ENCODE measurements around the gene XPR1.

The XPR1 gene

GRCh38 chr1:180600343-180600742 is 31.5 kb upstream of the XPR1 start:
- Mint-ChIP-seq H3K27me3 (ENCODE audit: low read depth, poor library complexity) (peaks cover 13% of the 10 kb centered on the region), H3K36me3 (ENCODE audit: low read depth) (no peaks in the 10 kb centered on the region), H3K9me3 (no peaks in the 10 kb centered on the region), H3K27ac (no peak overlapping the region), H3K4me3 (no peak overlapping the region), H3K4me1 (peaks cover 24% of the 10 kb centered on the region)
- DNase-seq = no peak
- TF ChIP-seq CTCF (IDR thresholded peaks at IDR 0.05) = no peak

GRCh38 chr1:180601512-180601911 is 30.3 kb upstream of the XPR1 start:
- Mint-ChIP-seq H3K9me3 (no peaks in the 10 kb centered on the region), H3K27me3 (ENCODE audit: low read depth, poor library complexity) (peaks cover 11% of the 10 kb centered on the region), H3K27ac (no peak overlapping the region), H3K36me3 (ENCODE audit: low read depth) (no peaks in the 10 kb centered on the region), H3K4me3 (no peak overlapping the region), H3K4me1 (peaks cover 23% of the 10 kb centered on the region)
- DNase-seq = no peak
- no peak for TF ChIP-seq CTCF (IDR thresholded peaks at IDR 0.05)

DNA sequence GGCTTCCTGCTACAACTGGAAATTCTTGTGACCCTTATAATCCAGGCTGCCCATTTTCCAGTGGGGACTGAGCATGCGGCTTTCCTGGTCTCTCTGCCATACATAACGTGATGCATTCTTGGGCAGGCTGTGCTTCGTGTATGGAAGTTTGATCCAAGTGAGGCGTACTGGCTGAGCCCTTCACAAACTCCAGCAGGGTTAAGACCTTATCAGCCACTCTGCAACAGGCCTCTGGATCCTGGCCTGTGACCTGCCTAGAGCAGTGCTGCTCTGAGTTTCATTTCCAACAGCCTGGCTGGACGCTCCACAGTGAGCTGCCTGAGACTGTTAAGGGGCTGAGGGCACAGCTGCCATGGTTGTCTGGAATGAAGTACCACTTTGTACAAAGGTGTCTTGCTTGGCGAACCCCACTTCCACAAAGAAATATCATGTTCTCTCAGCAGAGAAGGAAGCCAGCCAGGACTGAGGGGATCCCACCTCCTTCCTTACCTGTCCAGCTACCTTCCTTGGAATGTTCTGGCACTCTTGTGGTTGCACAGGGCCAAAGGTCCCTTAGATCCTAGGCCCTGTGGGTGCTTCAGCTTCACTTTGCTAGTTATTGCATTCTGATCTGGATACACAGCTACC is 28.5 kb upstream of the XPR1 start:
- DNase-seq = no peak
- peaks cover 9% of the 10 kb centered on the region for H3K4me1 Mint-ChIP-seq
- no peaks in the 10 kb centered on the region for H3K9me3 Mint-ChIP-seq
- peaks cover 11% of the 10 kb centered on the region for H3K27me3 Mint-ChIP-seq (ENCODE audit: low read depth, poor library complexity)
- H3K4me3 Mint-ChIP-seq = no peak overlapping the region
- no peak for TF ChIP-seq CTCF (IDR thresholded peaks at IDR 0.05)
- H3K36me3 Mint-ChIP-seq (ENCODE audit: low read depth) = no peaks in the 10 kb centered on the region
- no peak overlapping the region for H3K27ac Mint-ChIP-seq

DNA sequence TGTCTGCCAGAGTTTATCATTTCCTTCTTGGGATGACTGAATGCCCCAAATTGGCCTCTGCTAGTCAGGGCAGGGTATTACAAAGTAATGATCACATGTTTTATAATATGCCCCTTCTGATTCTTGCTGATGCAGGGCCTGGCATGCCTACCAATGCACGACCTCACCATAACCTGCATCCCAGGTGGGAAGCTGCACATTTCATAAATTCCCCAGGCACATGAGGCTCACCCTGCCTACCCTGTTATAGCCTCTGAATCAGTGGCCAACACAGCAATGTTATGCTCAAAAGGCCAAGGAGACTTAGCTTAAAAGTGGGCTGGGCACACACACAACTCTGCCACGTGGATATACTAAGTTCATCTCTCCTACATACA is 28.0 kb upstream of the XPR1 start:
- H3K9me3 Mint-ChIP-seq = no peaks in the 10 kb centered on the region
- peaks cover 4% of the 10 kb centered on the region for H3K4me1 Mint-ChIP-seq
- no peak overlapping the region for H3K4me3 Mint-ChIP-seq
- no peak for DNase-seq
- no peak overlapping the region for H3K27ac Mint-ChIP-seq
- TF ChIP-seq CTCF (IDR thresholded peaks at IDR 0.05) = no peak
- H3K27me3 Mint-ChIP-seq (ENCODE audit: low read depth, poor library complexity) = peaks cover 11% of the 10 kb centered on the region
- no peaks in the 10 kb centered on the region for H3K36me3 Mint-ChIP-seq (ENCODE audit: low read depth)

GRCh38 chr1:180606155-180606554 is 25.7 kb upstream of the XPR1 start:
- no peak for DNase-seq
- H3K27ac Mint-ChIP-seq = no peak overlapping the region
- H3K4me3 Mint-ChIP-seq = no peak overlapping the region
- peaks cover 6% of the 10 kb centered on the region for H3K4me1 Mint-ChIP-seq
- H3K9me3 Mint-ChIP-seq = no peaks in the 10 kb centered on the region
- TF ChIP-seq CTCF (IDR thresholded peaks at IDR 0.05) = no peak
- H3K27me3 Mint-ChIP-seq (ENCODE audit: low read depth, poor library complexity) = peaks cover 4% of the 10 kb centered on the region
- no peaks in the 10 kb centered on the region for H3K36me3 Mint-ChIP-seq (ENCODE audit: low read depth)
